Measurements from ENCODE around the gene PET100.

Gene PET100

DNA sequence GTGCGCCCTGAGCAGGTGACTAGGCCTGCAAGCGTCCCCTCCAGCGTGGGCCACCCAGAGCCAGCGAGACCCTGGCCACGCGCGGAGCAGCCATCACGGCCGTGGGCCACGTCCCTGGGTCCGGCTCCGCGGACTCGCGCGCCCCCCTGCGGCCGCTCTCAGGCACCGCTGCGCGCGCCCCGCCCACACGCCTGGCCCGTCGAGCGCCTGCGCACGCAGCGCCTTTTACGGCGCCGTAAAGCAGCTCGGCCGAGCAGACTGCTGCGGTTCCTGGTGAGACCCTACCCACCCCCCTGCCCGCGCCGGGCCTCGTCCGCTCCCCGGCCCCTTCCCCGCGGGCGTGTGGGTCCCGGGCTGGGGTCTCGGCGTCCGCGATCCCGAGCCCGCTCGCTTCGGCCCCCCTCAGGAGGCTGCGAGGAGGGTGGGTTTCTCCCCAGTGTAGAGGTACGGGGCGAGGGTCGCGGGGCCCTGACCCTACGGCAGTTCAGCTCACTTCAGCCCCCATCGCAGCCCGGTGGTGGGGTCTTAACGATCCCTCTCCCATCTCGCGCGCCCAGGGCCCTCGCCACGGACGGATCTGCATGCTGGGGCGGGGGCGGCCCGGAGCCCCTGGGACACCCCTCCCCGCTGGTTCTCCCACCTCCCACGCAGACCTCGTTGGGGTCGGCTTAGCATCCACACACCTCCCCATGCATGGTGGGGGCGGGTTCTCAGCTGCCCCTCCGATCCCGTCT lies 51.2 kb downstream of the PET100 start, which contains the start of gene TRAPPC5:
TSS of gene TRAPPC5 (plus strand) at position 228 of the 734 bp plus-strand sequence. CDS start 1,421 bp downstream, outside the sequence.
- DNase-seq = peak; percentile 87
